HCT116 (cell line): ENCODE results near the gene FRMD3.

Experiments
- CTCF ChIP-seq, 3 experiments: fragments of 200-600 bp in 1 of 3; sonication (generic) in 1 of 3; IDR thresholded peaks in 2 of 3; conservative IDR thresholded peaks in 1 of 3; 2 replicates each; pipeline ENCODE4 v1.5.1; 2012 to 2017; ENCODE audit warnings: low read depth in 2 of 3, low read length in 2 of 3, antibody characterized with exemption in 1 of 3, borderline replicate concordance in 1 of 3, control low read depth in 1 of 3, mild to moderate bottlenecking in 1 of 3, mixed read lengths in 1 of 3, mixed run types in 1 of 3, moderate library complexity in 1 of 3; ENCODE audit not compliant: insufficient read depth in 1 of 3
- POLR2A ChIP-seq: IDR thresholded peaks from 2 replicates; pipeline ENCODE4 v1.7.0; 2011; ENCODE audit warnings: borderline replicate concordance; ENCODE audit not compliant: insufficient read depth, insufficient read length; ENCODE audit errors: extremely low read depth
- REST ChIP-seq: IDR thresholded peaks from 2 replicates; pipeline ENCODE4 v1.6.1; 2012; ENCODE audit warnings: low read depth

GRCh38 chr9:83264315-83264714 lies 273.9 kb downstream of the FRMD3 start:
- no peak for TF ChIP-seq CTCF (IDR thresholded peaks at IDR 0.05 in 2 of 3, conservative IDR thresholded peaks at IDR 0.05 in 1 of 3; ENCODE audit: borderline replicate concordance in 1 of 3, insufficient read depth in 1 of 3, low read depth in 2 of 3, low read length in 2 of 3)
- TF ChIP-seq POLR2A, result no peak
- TF ChIP-seq REST, result no peak
